H1 (cell line): ENCODE data around the gene MAP4K4. TPM values are rescaled to one million over a fixed set of nuclear protein-coding genes. Genes with fewer than 3 reads are reported as not detected.

Experiments used
- CTCF ChIA-PET: fragments of 300-600 bp; sonication (Branson Sonifier 250); formaldehyde crosslinking; loops from one replicate; lab custom pipeline; 2021; ENCODE audit not compliant: partially characterized antibody; lab: Charles Lee
- POLR2A ChIA-PET: fragments of 300-600 bp; sonication (Branson Sonifier 250); formaldehyde crosslinking; loops from one replicate; lab custom pipeline; 2021; ENCODE audit warnings: inconsistent platforms; ENCODE audit not compliant: partially characterized antibody; lab: Charles Lee
- DNase-seq, 2 experiments: peaks; one replicate each; pipeline versions ENCODE4 v3.0.0 to v3.0.0-alpha.2; 2010 to 2022; ENCODE audit warnings: low spot score in 2 of 2, low read depth in 1 of 2, mixed read lengths in 1 of 2
- FAIRE-seq: peaks from 2 replicates; lab custom pipeline; 2011; peaks lifted over from hg19 to GRCh38; lab: Jason Lieb, UNC
- H2AFZ ChIP-seq: 2 replicates; pipeline ENCODE4 v1.8.1; 2012; ENCODE audit warnings: low read length, inconsistent platforms
- H2AK5ac ChIP-seq: 2 replicates; pipeline ENCODE4 v1.6.1; 2013; ENCODE audit warnings: low read depth, low read length
- H2BK120ac ChIP-seq: replicated peaks from 2 replicates; pipeline ENCODE3; 2013; ENCODE audit warnings: low read depth, low read length, inconsistent platforms
- H2BK12ac ChIP-seq: 2 replicates; pipeline ENCODE4 v1.6.1; 2013; ENCODE audit warnings: low read depth, low read length
- H2BK15ac ChIP-seq: 2 replicates; pipeline ENCODE4 v1.6.1; 2013; ENCODE audit warnings: low read length
- H2BK20ac ChIP-seq: 2 replicates; pipeline ENCODE4 v1.6.1; 2013; ENCODE audit warnings: low read length
- H2BK5ac ChIP-seq: 2 replicates; pipeline ENCODE4 v1.6.1; 2013; ENCODE audit warnings: low read depth, low read length
- H3K14ac ChIP-seq: 2 replicates; pipeline ENCODE4 v1.6.1; 2013; ENCODE audit warnings: inconsistent platforms; ENCODE audit not compliant: insufficient read length
- H3K18ac ChIP-seq: 2 replicates; pipeline ENCODE4 v1.6.1; 2013; ENCODE audit warnings: low read length; ENCODE audit errors: extremely low read depth
- H3K23ac ChIP-seq: 2 replicates; pipeline ENCODE4 v1.6.1; 2013; ENCODE audit warnings: inconsistent platforms; ENCODE audit not compliant: insufficient read length
- H3K23me2 ChIP-seq: 2 replicates; pipeline ENCODE4 v1.6.1; 2013; ENCODE audit warnings: low read depth, low read length
- H3K27ac ChIP-seq: 2 replicates; pipeline ENCODE4 v1.6.1; 2011; ENCODE audit warnings: low read depth, low read length, inconsistent platforms
- H3K27me3 ChIP-seq, 4 experiments: replicated peaks in 1 of 4; 1 replicate in 1 of 4; 2 replicates in 3 of 4; pipeline versions ENCODE4 v1.6.1 to v1.8.1; 2011 to 2013; ENCODE audit warnings: low read length in 3 of 4, mild to moderate bottlenecking in 3 of 4, inconsistent platforms in 2 of 4, mixed read lengths in 2 of 4, moderate library complexity in 1 of 4; ENCODE audit not compliant: control insufficient read depth in 3 of 4, insufficient read depth in 3 of 4; ENCODE audit errors: extremely low read depth in 1 of 4
- H3K36me3 ChIP-seq, 4 experiments: 2 replicates each; pipeline versions ENCODE4 v1.6.1 to v1.8.1; 2011 to 2013; ENCODE audit warnings: mild to moderate bottlenecking in 4 of 4, low read length in 3 of 4, moderate library complexity in 2 of 4, control low read depth in 1 of 4, inconsistent platforms in 1 of 4; ENCODE audit not compliant: insufficient read depth in 4 of 4, control insufficient read depth in 2 of 4
- H3K4ac ChIP-seq: replicated peaks from 2 replicates; pipeline ENCODE3; 2013; ENCODE audit warnings: low read length, low read depth, mixed read lengths, inconsistent platforms; ENCODE audit not compliant: insufficient read length
- H3K4me1 ChIP-seq, 4 experiments: replicated peaks in 1 of 4; 1 replicate in 1 of 4; 2 replicates in 3 of 4; pipeline versions ENCODE4 v1.6.1 to v1.8.1; 2011 to 2013; ENCODE audit warnings: low read length in 3 of 4, inconsistent platforms in 2 of 4, mixed read lengths in 1 of 4; ENCODE audit not compliant: insufficient read depth in 4 of 4, control insufficient read depth in 3 of 4
- H3K4me2 ChIP-seq, 2 experiments: 2 replicates each; pipeline versions ENCODE4 v1.6.1 to v1.8.1; 2011 to 2013; ENCODE audit warnings: low read depth in 2 of 2, low read length in 2 of 2, control low read depth in 1 of 2, inconsistent platforms in 1 of 2, mild to moderate bottlenecking in 1 of 2; ENCODE audit not compliant: insufficient read depth in 1 of 2
- H3K4me3 ChIP-seq, 4 experiments: fragments of 200-600, 300-600 bp in 1 of 4; sonication (generic), shearing (Covaris generic), sonication (Bioruptor Twin) in 1 of 4; 2 replicates each; pipeline versions ENCODE4 v1.5.1 to v1.8.1; 2011 to 2016; ENCODE audit warnings: low read length in 4 of 4, low read depth in 3 of 4, control low read depth in 2 of 4, inconsistent platforms in 2 of 4, mild to moderate bottlenecking in 2 of 4, mixed read lengths in 1 of 4, moderate library complexity in 1 of 4; ENCODE audit not compliant: insufficient read depth in 2 of 4; ENCODE audit errors: extremely low read depth in 1 of 4
- H3K56ac ChIP-seq: replicated peaks from 2 replicates; pipeline ENCODE3; 2013; ENCODE audit warnings: low read depth, mild to moderate bottlenecking, mixed read lengths, low read length, inconsistent platforms; ENCODE audit not compliant: insufficient read length
- H3K79me1 ChIP-seq: 2 replicates; pipeline ENCODE4 v1.6.1; 2013; ENCODE audit warnings: low read depth, low read length, control low read depth
- H3K79me2 ChIP-seq, 2 experiments: 2 replicates each; pipeline versions ENCODE4 v1.6.1 to v1.8.1; 2012 to 2013; ENCODE audit warnings: low read length in 2 of 2, mild to moderate bottlenecking in 2 of 2, inconsistent platforms in 1 of 2; ENCODE audit not compliant: insufficient read depth in 2 of 2, control insufficient read depth in 1 of 2
- H3K9ac ChIP-seq, 4 experiments: replicated peaks in 1 of 4; 1 replicate in 1 of 4; 2 replicates in 3 of 4; pipeline versions ENCODE4 v1.6.1 to v1.8.1; 2011 to 2013; ENCODE audit warnings: low read depth in 3 of 4, low read length in 3 of 4, control low read depth in 2 of 4, mild to moderate bottlenecking in 2 of 4, moderate library complexity in 2 of 4, inconsistent platforms in 1 of 4; ENCODE audit errors: extremely low read depth in 1 of 4
- H3K9me3 ChIP-seq, 2 experiments: 2 replicates each; pipeline versions ENCODE4 v1.6.1 to v1.8.1; 2012 to 2013; ENCODE audit warnings: mild to moderate bottlenecking in 2 of 2, moderate library complexity in 2 of 2, control low read depth in 1 of 2, inconsistent platforms in 1 of 2, low read depth in 1 of 2, low read length in 1 of 2, mixed read lengths in 1 of 2; ENCODE audit not compliant: insufficient read depth in 2 of 2
- H4K20me1 ChIP-seq, 2 experiments: replicated peaks in 1 of 2; 2 replicates each; pipeline versions ENCODE3 to v1.8.1; 2011 to 2013; ENCODE audit warnings: inconsistent platforms in 2 of 2, low read length in 2 of 2, mild to moderate bottlenecking in 1 of 2; ENCODE audit not compliant: insufficient read depth in 2 of 2, control insufficient read depth in 1 of 2
- H4K5ac ChIP-seq: 2 replicates; pipeline ENCODE4 v1.6.1; 2013; ENCODE audit warnings: low read length, low read depth, mixed read lengths, inconsistent platforms; ENCODE audit not compliant: insufficient read length
- H4K8ac ChIP-seq: 2 replicates; pipeline ENCODE4 v1.8.0; 2013; ENCODE audit warnings: mild to moderate bottlenecking, moderate library complexity, low read length, inconsistent platforms; ENCODE audit not compliant: insufficient read depth; ENCODE audit errors: extremely low read depth
- H4K91ac ChIP-seq: replicated peaks from 2 replicates; pipeline ENCODE3; 2013; ENCODE audit warnings: low read length, mixed read lengths, inconsistent platforms; ENCODE audit not compliant: insufficient read length
- ASH2L ChIP-seq: fragments of 200-600, 300-600 bp; sonication (generic); IDR thresholded peaks from one replicate; pipeline ENCODE4 v1.7.1; 2017; ENCODE audit warnings: low read length
- BACH1 ChIP-seq: IDR thresholded peaks from 2 replicates; pipeline ENCODE4 v1.6.1; 2012; ENCODE audit warnings: low read length, improper control_type of control experiment
- CREB1 ChIP-seq: IDR thresholded peaks from 2 replicates; pipeline ENCODE4 v1.6.1; 2012; ENCODE audit warnings: inconsistent platforms
- CTCF ChIP-seq, 3 experiments: IDR thresholded peaks; 1 replicate in 2 of 3; 2 replicates in 1 of 3; pipeline versions ENCODE4 v1.5.1 to v1.6.1; 2011; ENCODE audit warnings: low read length in 3 of 3, mild to moderate bottlenecking in 3 of 3, inconsistent platforms in 2 of 3, low read depth in 1 of 3, moderate library complexity in 1 of 3; ENCODE audit not compliant: insufficient read depth in 1 of 3; ENCODE audit errors: control extremely low read depth in 1 of 3
- RAD21 ChIP-seq, 2 experiments: IDR thresholded peaks in 1 of 2; conservative IDR thresholded peaks in 1 of 2; 2 replicates each; pipeline ENCODE4 v1.6.1; 2011; ENCODE audit warnings: low read depth in 2 of 2, low read length in 2 of 2, improper control_type of control experiment in 1 of 2, inconsistent platforms in 1 of 2, mild to moderate bottlenecking in 1 of 2, moderate library complexity in 1 of 2
- RNF2 ChIP-seq: fragments of 200-900, 300-1000 bp; sonication (generic); IDR thresholded peaks from 2 replicates; pipeline ENCODE4 v1.7.1; 2016; ENCODE audit warnings: borderline replicate concordance, low read depth, mild to moderate bottlenecking, antibody characterized with exemption, low read length; ENCODE audit not compliant: poor library complexity, severe bottlenecking; ENCODE audit errors: missing control alignments
- SAP30 ChIP-seq: fragments of 300-600 bp; sonication (generic); IDR thresholded peaks from 2 replicates; pipeline ENCODE4 v1.7.1; 2012; ENCODE audit warnings: low read length, moderate library complexity, mild to moderate bottlenecking, inconsistent platforms; ENCODE audit not compliant: insufficient read depth, insufficient replicate concordance
- SIX5 ChIP-seq: IDR thresholded peaks from 2 replicates; pipeline ENCODE4 v1.6.1; 2011; ENCODE audit warnings: mild to moderate bottlenecking, low read depth, low read length
- TAF7 ChIP-seq: optimal IDR thresholded peaks from 2 replicates; pipeline ENCODE3; 2011; ENCODE audit warnings: low read depth, mild to moderate bottlenecking, inconsistent platforms, low read length, moderate library complexity, borderline replicate concordance
- WGBS, 2 experiments: shearing (Covaris generic) in 1 of 2; methylation state at CpG; one replicate each; pipeline versions ENCODE4 v1.1.6 to v1.1.7; 2013 to 2015; ENCODE audit warnings: low lambda C conversion rate in 2 of 2, mixed read lengths in 2 of 2, inconsistent platforms in 1 of 2, low coverage in 1 of 2, missing lambda C conversion rate in 1 of 2; ENCODE audit not compliant: insufficient replicate concordance in 2 of 2, insufficient coverage in 1 of 2, insufficient read length in 1 of 2; ENCODE audit errors: extremely low coverage in 1 of 2, missing lambda C conversion rate in 1 of 2; 5-methylcytosine and 5-hydroxymethylcytosine counted together
- polyA plus RNA-seq, 7 experiments: library from polyadenylated mRNA; depleted of rRNA in 3 of 7; stranded (reverse) in 5 of 7; unstranded in 2 of 7; fragments of >200 nt in 5 of 7; fragments of 200-250 nt in 2 of 7; gene quantifications; 1 replicate in 5 of 7; 2 replicates in 1 of 7; 4 replicates in 1 of 7; pipeline versions ENCODE4 v1.2.1 to v1.2.3, GENCODE V29; 2011 to 2013; ENCODE audit warnings: missing spikeins in 2 of 7, mixed read lengths in 2 of 7
- total RNA-seq: library from RNA; stranded (reverse); fragmentation: NEBNext Ultra II Directional; extraction: Animal tissue kit (Norgen Biotek cat#: 25700); gene quantifications from 2 replicates; pipeline ENCODE4 v1.2.1, GENCODE V29; 2021

Gene MAP4K4
- total and polyA plus RNA-seq, 2 of the 8 experiments (the other 6 are each of a cell fraction or from before 2014, with no cell fraction given): 53.2 to 138 TPM

DNA sequence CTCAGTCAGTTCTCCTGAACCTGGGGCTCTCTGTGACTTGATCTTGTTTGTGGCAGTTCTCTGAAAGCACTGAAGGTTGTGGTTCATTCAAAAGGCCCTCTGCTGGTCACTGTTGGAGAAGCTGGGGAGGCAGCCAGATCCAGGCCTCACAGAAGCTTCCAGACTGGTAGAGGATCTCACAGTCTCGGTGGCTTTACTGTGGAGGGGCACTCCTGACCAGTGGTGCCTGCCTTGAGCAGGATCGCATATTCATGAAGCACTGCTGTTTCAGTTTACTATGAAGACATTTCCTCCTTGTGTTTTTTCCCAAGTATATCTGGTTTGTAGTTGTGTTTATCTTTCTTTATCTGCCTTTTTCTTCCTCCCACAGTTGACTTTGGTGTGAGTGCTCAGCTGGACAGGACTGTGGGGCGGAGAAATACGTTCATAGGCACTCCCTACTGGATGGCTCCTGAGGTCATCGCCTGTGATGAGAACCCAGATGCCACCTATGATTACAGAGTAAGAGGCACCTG lies 133.9 kb downstream of the MAP4K4 start:
- no peak overlapping the region for H3K27ac ChIP-seq
- H3K4me3 ChIP-seq: no peak overlapping the region
- H2BK12ac ChIP-seq: no peak overlapping the region
- H3K23me2 ChIP-seq: no peaks in the 10 kb centered on the region
- ChIA-PET POLR2A (interaction anchor here (0.7 to 1.0 kb wide), 2 partner anchors 133 to 624 kb away, joined by 3 read pairs; no protein-coding TSS in a partner anchor), CTCF (interaction anchor here (0.6 to 5.9 kb wide), 35 partner anchors 9 to 443 kb away, joined by 3 to 37 read pairs (median 4); no protein-coding TSS in a partner anchor)
- H4K91ac ChIP-seq: no peak overlapping the region
- FAIRE-seq: peak; percentile 28
- H3K18ac ChIP-seq: no peak overlapping the region
- H3K27me3 ChIP-seq: no peaks in the 10 kb centered on the region
- H3K9ac ChIP-seq: no peak overlapping the region
- H3K4me2 ChIP-seq: no peak overlapping the region
- no peak overlapping the region for H4K8ac ChIP-seq
- 84% methylated on average over 5 of the region's 5 CpGs; no CpG with 5 or more reads in 1 of the 2 experiments for WGBS, 2 experiments
- H3K79me2 ChIP-seq: no peaks in the 10 kb centered on the region
- no peak overlapping the region for H2AFZ ChIP-seq
- H2BK15ac ChIP-seq: no peak overlapping the region
- peaks cover 7 to 58% (median 43%) of the 10 kb centered on the region in 4 experiments for H3K36me3 ChIP-seq
- H3K79me1 ChIP-seq: no peaks in the 10 kb centered on the region
- no peak overlapping the region for H3K14ac ChIP-seq
- no peaks in the 10 kb centered on the region for H3K9me3 ChIP-seq
- no peak overlapping the region for H2AK5ac ChIP-seq
- H4K5ac ChIP-seq: no peak overlapping the region
- H2BK20ac ChIP-seq: no peak overlapping the region
- H4K20me1 ChIP-seq: peaks cover 5 to 13% of the 10 kb centered on the region in 2 experiments
- H3K56ac ChIP-seq: no peak overlapping the region
- H3K23ac ChIP-seq: no peak overlapping the region
- peaks cover 0 to 3% (median 1%) of the 10 kb centered on the region in 4 experiments; a peak in 2 of 7 replicates for H3K4me1 ChIP-seq
- no peak overlapping the region for H3K4ac ChIP-seq
- no peak overlapping the region for H2BK120ac ChIP-seq
- no peak overlapping the region for H2BK5ac ChIP-seq
- DNase-seq: peak in 1 of 2 experiments; percentile 70
- TF ChIP-seq SIX5: no peak
- no peak for TF ChIP-seq RNF2
- peak; percentile 35 for TF ChIP-seq ASH2L
- TF ChIP-seq RAD21 (IDR thresholded peaks at IDR 0.05 in 1 of 2, conservative IDR thresholded peaks at IDR 0.05 in 1 of 2; ENCODE audit: low read depth in 2 of 2, low read length in 2 of 2): peak; percentile 62 to 72
- TF ChIP-seq BACH1: no peak
- no peak for TF ChIP-seq CREB1
- TF ChIP-seq CTCF (IDR thresholded peaks at IDR 0.05; ENCODE audit: control extremely low read depth in 1 of 3, insufficient read depth in 1 of 3, low read depth in 1 of 3, low read length in 3 of 3): peak; percentile 44 to 80 (median 77)
- TF ChIP-seq TAF7: no peak
- no peak for TF ChIP-seq SAP30
